Activated CD4-positive, alpha-beta T cell treated with anti-CD3 and anti-CD28 coated beads, Interleukin-10, Interleukin-2, amounts not matched to agents 100 ng/mL and 50 ng/mL, durations not matched to agents 16 hours and 8 hours (primary cell): ENCODE measurements around the gene CCNQ.

Experiments used
- DNase-seq: peaks from one replicate; pipeline ENCODE4 v3.0.0-alpha.2; 2020

CCNQ gene

DNA sequence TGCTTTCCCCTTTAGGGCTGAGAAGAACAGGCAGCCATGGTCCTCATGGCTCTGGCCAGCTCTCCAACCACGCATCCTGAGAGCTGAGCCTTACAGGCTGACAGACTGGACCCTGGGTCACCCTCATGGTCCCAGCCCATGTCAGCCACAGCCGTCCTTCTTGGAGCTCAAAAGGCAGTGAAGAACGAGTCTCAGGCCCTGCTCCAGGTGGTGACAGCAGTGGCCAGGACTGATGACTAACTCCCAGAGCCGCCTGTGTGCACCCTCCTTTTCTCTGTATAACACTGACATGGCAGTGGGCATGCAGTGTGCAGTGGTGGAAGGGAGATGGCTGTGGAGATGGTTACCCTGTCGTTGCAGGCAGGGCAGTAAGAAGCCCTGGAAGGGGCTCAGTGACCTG lies 37.8 kb upstream of the CCNQ start:
- DNase-seq: no peak

DNA sequence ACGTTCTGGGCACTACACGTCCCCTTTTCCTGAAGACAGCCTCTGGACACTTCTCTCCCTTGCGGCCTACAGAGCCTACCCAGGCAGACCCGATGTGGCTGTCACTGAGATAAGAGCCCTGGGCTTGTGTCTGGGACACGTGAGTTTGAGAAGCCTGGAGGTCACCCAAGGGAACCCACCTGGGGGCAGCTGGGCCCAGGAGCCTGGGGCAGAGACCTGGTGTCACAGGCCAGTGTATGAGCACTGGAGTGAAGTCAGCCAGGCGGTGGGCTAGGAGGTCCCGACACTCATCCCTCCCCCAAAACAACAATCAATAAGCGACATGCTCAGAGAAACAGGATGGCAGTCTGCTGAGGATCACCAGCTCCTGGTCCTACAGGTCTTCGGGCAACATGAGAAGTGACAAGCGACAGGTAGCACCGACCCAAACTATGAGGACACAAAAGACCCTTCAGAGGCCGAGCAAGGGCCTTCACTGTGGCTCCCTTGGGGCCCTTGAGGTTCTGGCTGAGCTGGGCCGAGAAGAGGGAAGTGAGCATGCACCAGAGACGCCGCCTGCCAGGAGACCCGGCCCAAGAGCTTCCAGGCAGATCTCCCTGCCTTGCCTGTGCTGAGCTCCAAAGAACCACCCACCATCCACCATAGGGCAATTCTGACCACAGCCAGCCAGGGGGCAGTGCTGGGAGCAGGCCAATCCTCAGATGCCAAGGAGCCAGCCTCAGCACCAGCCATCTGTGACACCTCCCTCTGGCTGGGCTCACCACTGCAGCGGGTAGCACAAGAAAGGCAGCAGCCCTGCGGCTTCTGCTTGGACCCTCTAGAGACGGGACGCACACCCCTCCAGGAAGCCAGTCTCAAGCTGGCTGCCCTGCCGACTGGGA lies 37.1 kb upstream of the CCNQ start:
- DNase-seq: peak; percentile 45

DNA sequence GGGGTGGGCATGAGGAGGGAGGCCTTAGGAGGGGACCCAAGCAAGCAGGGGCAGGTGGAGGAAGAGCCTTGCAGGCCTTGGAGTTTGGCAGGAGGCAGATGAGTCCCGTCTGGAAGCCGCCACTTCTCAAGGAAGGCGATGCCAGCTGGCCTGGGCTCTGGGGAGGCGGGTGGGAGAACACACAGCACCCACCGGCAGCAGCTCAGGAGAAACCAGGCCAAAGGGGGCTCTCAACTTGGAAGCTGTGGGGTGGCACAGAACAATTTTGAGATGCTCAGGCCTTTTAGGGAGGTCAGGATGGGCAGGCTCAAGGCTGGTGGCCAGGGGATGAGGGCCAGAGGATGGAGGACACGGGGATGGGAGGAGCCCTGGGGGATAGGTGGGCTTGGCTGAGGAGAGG lies 36.4 kb upstream of the CCNQ start:
- DNase-seq: no peak

DNA sequence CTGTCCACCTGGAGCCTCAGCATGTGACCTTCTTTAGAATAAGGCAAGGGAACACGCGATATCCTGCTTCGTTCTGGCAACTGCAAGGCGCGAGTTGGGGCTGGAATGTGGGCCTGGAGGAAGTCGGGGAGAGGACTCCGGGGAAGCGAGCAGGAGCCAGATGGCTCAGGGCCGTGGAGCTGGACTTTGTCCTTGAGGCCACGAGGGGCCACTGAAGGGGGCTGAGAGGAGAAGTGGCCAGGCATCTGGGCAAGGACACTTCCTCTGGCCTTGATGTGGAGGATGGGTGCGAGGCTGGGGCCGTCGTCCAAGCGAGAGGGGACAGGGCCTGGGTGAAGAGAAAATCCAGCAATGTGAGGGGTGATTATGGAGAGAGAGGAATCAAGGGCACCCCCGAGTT lies 35.9 kb upstream of the CCNQ start:
- DNase-seq: no peak

DNA sequence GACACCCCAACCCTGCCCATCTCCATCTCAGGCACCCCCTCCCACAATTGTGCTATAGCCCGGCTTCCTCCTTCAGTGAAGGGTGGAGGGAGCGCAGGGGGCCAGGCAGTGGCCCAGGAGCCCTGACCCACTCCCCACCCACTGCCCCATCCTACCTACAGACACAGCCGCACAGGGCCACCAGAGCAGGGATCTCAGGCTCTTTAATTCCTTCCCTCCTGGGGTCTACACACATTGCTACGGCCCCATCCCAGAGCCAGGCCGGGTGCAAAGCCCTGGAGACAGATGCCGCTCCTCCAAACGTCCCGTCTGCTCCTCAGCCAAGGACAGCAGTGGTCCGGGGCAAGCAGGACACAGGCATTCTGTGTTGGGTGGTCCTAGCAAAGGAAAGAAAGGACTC lies 35.3 kb upstream of the CCNQ start:
- no peak for DNase-seq

DNA sequence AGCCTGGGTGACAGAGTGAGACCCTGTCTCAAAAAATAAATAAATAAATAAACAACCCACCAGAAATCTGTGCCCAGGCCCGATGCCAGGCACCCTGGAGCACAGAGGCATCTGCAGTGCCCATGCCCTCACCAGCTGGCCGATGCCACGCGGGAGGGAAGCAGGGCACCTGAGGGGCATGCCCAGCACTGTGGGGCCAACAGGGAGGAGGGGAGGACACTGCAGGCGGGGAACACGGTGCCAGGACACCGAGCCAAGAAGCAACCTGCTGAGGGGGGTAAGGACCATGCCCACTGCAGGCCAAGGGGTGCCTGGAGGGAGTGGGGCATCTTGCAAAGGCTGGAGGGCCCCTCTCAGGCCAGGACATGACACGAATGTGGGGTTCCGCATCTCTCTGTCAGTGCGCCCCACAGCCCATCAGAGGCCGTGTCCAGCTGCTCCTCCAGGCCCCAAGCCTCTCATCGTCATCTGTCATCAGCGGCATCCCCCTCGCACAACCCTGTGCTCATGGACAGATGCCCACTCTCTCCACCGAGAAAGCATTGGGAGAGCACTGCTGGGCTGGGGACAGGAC lies 34.8 kb upstream of the CCNQ start:
- no peak for DNase-seq

DNA sequence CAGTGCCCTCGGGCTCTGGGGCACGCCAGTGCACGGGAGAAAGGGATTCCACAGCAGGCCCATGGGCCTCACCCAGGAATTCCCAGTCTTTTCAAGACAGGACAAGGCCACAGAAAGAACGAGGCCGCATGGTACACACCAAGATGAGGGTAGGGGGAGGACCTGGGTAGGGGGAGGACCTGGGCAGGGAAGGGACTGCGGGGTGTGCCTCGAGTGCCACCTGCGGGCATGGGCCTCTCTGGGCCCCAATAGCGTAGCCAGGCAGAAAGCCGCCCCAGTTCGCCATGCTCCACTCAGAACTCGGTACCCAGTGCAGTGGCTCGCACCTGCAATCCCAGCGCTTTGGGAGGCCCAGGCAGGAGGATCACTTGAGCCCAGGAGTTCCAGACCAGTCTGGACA lies 34.1 kb upstream of the CCNQ start:
- DNase-seq: no peak

DNA sequence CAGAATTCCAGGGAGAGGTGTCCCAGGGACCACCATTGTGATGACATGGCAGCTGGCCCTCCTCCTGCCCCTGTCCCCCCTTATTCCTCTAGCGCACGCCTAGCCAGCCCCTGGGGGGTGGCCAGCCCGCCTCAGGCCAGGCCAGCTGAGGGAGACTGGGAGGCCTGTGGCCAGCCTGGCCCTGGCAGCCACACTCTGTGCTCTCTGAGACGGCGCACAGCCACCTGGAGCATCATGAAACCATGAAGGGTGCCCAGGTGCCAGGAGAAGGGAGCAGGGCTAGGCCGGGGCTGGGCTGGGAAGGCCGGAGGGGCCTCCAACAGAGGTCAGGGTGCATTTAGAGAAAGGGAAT lies 33.6 kb upstream of the CCNQ start:
- no peak for DNase-seq

DNA sequence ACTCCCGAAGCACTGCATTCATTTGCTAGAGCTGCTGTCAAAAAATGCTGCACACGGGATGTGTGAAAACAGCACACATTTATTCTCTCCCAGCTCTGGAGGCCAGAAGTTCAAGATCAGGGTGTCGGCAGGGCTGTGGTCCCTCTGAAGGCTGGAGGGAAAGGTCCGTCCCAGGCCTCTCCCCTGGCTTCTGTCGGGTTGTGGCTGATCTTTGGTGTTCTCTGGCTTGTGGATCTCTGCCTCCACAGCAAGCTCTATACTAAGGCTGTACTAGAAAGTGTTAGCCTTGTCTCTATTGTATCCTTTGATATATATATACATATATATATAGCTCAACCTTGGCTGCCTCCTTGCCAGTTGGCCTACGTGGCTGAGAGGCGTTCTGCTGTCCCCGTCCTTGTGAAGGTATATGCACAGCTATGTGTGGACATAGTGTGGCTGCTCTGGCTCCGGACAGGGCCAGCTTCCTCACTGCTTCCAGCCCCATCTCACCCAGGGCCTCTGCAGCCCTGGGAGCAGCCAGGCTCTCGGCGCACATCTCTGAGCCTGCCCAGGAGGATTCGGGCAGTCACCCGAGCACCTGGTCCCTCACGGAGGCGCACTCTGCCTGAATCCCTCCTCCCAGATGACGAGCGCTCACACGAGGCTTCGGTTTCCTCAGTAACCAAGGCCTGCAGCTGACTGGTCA lies 33.1 kb upstream of the CCNQ start:
- DNase-seq: no peak

DNA sequence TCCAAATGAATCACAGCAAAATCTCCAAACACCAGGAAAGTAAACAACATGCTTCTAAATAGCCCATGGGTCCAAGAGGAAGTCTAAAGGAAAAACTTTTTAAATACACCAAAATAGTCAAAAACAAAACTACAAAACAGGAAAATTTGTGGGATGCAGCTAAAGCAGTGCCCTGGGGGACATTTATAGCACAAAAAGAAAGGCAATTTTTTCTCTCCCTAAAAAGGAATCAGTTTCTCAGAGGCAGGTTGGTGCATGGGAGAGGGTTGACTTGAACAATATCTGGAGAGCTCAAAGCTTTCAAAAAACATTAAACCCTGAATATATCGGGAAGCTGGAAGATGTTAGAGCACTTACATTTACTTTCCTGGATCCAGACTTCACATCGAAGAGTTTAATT lies 32.4 kb upstream of the CCNQ start:
- DNase-seq: no peak

DNA sequence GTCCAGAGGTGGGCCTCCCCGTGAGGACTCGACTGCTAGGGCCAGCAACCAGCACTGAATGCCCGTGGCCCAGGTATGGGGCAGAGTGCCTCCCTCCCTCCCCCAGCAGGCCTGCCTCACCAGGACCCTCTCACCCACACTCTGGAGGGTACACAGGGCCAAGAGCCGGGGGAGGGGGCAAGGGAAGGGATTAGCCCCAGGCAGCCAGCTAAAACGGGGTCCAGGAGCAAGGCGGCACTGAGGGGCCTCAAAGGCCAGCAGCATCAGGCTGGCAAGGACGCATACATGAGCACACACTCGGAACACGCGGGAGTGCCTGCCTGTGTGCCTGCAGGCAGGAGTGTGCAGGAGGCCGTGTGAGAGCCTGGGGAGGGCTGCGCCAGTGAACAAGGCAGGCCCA lies 29.7 kb upstream of the CCNQ start:
- no peak for DNase-seq

DNA sequence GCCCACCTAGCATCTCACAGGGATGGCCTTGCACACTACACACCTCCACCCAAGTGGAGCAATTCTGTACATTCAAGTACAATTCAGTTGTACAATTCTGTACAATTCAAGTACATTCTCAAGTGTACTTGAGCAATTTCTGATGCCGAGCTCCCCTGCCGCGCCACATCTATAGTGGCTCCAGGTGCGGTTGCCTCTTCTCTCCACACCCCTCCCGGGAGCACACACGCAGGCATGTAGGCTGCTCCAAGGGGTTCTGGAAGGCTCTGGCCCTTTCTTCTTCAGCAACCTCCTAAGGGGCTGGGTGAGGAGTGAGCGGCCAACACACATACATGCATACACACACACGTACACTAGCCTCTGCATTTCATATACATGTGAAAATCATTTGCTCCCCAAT lies 29.2 kb upstream of the CCNQ start:
- DNase-seq: no peak

DNA sequence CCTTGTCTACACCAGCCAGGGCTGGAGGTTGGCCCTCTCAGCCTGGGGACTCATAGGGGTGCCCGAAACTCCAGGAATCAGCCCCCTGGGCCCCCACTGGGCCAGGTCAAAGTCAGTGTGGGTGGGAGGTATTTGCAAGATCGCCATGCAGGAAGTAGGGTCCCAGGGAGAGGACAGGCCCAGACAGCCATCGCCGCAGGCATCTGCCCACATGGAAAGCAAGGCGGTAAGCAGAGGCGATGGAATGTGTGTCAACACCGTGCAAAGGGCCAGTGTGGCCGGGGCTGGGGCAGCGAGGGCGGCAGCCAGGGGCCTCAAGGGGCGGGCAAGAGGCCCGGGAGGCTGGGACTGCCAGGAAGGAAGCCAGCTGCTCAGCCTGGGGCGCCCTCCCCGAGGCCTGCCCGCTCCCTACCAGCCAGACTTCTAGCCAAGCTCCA lies 28.8 kb upstream of the CCNQ start:
- no peak for DNase-seq

DNA sequence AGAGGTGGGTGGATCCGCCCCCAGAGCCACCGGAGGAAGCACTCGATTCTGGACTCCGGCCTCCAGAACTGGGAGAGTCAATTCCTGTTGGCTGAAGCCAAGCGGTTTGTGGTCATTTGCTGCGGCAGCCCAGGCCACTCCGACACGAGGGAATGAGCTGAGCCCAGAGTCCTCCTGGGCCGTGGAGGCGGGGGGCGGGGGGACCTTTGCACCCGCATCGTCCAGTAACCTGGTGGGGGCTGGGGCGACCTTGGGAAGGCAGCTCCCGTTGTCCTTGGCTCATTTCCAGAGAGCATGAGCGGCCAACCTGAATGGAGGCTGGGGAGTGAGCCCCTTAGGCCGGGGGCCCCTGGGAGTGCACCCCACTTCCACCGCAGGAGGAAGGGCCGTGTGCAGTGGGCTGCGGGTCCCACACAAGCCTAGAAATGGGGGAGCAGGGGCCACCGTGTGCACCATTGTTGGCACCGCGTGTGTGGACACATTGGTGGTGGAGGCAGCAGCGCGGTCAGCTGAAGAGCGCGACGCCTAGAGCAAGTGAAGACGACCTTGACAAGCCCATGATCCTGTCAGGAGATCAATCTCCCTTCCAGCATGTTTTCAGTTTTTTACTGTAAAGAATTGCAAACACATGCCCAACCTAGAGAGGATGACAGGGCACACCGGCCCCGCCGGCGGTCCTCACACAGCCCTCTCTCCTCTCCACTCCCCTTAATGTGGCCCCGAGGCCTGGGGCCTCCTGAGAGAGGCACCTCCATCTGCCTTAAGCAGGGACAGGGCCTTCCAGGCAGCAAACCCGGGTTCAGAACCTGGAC lies 28.1 kb upstream of the CCNQ start:
- DNase-seq: no peak

DNA sequence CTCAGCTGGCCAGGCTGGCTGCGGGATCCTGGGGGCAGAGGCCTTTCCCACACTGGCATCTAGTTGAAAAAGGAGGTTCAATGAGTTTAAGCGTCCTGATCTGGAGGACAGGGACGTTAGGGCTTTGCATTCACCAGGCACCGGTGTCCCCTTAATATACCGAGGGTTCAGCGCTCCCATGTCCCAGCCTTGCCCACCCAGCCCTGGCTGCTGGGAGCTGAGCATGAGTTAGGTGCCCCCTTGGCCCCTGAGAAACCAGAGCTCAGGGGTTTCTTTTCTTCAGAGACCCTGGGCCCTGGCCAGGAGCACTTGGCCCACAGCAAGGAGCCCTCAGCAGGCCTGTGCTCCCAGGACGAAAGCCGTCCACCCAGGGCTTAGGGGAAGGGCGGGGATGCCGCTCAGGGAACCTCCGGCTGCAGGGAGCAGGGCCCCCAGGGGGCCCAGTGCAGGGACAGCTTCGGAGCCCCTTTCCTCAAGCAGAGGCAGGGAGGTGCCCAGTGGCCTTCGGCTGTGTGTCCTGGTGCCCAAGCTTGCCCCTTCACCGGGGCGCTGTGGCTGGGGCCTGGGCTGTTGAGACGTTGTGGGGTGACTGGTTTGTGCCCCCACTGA lies 27.2 kb upstream of the CCNQ start:
- no peak for DNase-seq

DNA sequence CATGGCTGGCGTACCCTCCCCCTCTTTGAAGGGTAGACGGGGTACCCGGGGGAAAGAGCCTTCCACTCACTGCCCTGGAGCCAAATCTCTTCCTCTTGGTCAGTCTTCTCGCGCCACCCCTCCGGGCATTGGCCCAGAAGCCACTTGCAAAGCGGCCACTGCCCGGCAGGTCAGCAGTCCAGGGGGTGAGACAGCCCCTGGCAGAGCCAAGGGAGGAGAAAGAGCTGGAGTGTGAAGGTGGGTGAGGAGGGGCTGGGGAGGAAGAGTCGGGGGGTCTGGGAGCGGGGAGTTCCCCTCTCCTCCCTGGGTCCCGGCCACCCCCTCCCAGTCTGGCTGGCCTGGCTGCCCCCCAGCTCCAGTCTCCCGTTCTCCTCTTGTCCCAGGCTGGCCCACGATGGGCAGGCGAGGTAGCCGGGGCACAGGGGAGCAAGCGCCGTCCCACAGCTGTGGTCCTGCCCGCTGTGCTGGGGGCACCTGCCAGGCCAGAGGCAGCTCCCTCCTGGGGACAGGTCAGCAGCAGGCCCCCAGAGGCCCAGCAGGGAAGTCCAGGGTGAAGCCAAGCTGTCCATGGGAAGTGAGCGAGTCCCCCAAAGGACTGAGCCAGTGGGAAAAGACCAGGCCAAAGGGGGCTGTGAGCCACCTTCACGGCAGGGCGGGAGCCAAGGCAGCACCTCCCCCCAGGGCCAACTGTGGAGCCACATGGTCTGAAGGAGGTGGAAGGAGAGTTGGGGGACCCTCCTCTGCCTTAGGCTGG lies 26.5 kb upstream of the CCNQ start:
- DNase-seq: no peak

DNA sequence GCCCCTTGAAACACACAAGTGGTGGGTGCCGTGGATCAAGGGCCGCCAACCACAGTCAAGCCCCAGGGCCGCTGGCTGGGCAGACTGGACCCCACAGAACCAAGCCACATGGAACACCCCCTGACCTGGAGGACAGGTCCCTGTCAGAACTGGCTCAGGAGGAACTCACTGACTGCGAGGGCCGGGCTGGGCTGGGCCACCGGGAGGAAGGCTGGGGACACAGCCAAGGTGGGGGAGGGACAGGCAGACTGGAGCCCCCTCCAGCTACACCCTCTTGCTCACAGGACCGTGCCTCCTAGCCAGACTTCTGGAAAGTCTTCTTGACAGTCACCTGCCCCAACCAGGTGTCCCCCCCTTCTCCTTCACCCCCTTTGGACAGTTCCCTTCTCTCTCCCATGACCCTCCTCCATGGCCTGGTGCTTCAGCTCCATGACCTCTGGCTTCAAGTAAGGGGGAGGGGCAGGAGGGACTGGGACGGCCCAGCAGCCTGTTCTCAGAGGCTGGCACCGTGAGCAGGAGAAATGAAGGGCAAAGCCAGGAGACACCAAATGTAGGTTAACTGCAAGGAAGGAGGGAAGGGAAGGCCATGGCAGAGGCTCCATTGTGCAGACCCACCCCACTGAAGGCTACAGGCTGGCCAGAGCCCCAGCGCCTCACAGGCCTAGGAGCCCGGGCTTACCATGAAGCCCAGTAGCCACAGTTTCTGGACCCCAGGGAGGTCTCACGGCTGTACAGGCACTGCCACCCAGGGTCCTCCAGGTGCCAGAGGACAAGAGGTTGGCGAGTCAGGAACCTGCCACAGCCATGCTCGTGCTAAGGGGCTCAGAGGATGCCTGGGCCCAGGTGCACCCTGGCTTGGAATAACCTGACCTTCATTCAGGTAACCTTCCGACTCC lies 25.5 kb upstream of the CCNQ start:
- no peak for DNase-seq

DNA sequence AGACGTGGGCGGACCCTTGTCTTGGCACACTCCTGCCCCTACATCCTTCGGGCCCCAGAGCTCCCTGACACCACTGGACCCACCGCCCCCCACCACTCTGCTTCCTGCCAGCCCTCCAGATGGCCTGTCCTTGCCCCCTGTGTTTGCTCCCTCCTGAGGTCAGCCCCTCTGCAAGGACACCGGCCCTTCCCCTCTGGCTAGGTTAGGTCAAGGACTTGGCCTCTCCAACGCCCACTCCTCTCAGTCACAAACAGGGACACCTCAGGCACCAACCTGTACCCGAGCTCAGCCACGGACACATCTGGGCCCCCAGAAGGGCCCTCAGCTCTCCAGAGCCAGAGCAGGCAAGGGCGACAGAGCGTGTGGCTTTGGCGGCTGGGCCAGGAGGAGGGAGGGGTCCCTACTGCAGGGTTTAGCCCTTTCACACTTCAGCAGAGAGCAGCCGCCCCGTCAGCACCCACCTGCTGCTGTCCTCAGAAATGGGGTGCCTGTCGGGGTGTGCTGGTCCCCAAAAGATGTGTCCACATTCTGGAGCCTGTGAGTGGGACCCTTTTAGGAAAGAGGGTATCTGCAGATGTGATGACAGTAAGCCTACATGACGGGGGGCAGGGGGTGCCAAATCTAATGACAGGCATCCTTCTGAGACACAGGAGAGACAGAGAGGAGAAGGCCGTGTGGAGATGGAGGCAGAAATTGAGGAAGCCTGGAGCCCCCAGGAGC lies 24.5 kb upstream of the CCNQ start:
- DNase-seq: no peak

DNA sequence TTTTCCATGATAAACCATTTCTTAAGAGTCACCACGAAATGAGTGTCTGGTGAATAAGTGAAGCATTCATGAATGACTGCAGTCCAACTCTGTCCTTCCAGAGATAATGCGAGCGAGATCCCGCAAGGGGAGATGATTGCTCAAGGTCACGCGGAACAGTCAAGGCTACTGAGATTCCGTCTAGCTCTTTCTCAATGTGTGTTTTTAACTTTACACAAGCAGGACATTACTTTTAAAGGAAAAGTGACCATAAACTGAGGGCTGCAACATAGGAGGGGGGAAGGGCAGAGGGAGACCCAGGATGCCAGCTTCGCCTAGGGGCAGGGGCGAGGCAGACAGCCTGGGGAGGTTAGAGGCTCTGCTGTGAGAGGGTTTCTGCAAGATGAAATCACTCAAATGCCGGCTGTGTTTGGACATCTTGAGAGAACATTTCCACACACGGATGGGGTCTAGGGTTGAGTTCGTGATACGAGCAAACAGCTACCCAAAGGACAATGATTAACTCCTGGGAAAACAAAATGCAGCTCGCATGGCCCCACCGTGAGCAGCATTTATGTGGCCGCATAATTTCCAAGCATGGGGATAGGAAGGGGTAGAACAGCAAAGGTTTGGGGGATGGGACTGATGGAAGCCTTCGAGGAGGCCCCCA lies 23.8 kb upstream of the CCNQ start:
- DNase-seq: no peak
